ENCODE measurements around the gene FAM151A.

FAM151A gene

DNA sequence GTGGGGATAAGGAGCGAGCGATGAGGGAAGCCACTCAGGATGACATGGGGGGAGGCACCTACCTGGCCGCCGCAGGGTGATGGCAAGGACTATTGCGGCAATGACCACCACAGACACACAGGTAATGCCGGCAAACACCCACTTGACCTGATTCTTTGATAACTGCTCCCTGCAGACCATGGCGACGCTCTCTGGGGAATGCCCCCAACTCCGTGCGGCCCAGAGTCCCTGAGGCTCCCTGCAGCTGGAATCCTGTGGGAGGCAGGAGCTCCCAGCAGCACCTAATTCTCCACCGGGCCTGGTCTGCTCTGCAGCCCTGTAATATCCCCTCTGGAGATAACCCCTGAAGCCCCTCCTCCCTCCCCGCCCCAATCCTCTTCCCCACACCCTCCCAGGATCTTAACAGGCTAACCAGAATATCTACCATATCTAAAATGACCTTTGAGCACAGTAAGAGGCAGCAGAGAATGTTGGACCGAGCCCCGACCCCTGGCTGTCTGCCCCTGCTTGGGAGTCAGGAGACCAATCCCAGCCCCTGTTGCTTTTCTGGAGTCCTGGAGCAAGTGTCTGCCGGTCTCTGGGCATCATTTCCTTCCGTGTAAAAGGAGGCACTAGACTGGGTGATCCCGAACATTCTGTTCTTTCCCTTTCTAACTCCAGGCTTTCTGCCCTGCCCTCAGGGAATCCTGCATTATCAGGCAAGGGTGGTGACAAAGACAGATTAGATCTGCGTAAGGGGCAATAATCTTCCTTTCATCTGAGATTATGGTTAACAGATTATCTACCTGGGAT lies at the start of gene FAM151A:
Gene FAM151A (minus strand): TSS at position 310 of the 792 bp plus-strand sequence. CDS start 130 bp downstream, at position 180.
- DNase-seq = no peak
- in situ Hi-C loops (cut with MboI; ENCODE audit: low pct_unique_long_range_greater_than_20kb, low sequenced_read_pairs) = no loop called here

DNA sequence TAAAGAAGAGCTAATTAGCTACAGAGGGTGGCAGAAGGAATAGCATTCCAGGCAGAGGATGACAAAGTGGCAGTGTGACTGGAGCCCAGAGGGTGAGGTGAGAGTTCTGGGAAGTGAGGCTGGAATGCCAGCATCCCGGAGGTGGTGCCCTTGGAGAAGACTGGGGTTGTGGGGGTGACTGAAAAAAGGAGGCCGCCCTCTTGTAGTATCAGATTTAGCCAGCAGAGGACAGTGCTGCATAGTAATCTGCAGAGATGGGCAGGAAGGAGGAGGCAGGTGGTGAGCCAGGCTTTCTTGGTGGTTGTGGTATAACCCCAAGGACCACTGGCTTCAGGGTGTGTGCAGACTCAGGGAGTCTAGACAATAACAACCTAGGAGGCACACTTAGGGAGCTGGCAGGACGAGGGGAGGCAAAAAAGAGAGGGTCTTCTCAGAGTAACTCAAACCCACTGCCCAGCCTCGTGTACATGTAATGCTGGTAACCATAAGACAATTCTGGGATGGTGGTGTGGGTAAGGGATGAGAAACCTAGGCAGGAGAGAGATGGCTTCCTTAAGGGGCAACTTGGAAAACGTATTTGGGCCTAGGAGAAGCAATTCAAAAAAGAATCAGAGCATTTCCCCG lies 48.8 kb upstream of the FAM151A start:
- peak; percentile 81 for DNase-seq
- in situ Hi-C loops (cut with MboI; ENCODE audit: low pct_unique_long_range_greater_than_20kb, low sequenced_read_pairs) = no loop called here

GRCh38 chr1:54668567-54668966 lies 45.2 kb upstream of the FAM151A start:
- no peak for DNase-seq
- in situ Hi-C loops (cut with MboI; ENCODE audit: low pct_unique_long_range_greater_than_20kb, low sequenced_read_pairs) = no loop called here

DNA sequence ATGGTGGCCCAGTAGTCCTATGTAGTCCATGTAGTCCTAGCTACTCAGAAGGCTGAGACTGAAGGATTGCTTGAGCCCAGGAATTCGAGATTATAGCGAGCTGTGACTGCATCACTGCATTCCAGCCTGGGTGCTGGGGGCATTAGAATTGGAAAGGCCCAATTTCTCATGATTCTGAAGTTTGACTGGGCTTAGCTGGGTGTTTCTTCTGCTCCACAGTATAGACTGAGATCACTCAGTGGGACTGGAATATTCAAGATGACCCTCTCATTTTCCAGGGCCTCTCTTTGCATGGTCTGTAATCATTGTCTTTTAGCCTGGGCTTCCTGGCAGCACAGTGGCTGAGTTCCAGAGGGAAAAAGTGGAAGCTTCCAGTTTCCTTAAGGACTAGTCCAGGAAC lies 44.5 kb upstream of the FAM151A start:
- DNase-seq = no peak
- in situ Hi-C loops (cut with MboI; ENCODE audit: low pct_unique_long_range_greater_than_20kb, low sequenced_read_pairs) = no loop called here

DNA sequence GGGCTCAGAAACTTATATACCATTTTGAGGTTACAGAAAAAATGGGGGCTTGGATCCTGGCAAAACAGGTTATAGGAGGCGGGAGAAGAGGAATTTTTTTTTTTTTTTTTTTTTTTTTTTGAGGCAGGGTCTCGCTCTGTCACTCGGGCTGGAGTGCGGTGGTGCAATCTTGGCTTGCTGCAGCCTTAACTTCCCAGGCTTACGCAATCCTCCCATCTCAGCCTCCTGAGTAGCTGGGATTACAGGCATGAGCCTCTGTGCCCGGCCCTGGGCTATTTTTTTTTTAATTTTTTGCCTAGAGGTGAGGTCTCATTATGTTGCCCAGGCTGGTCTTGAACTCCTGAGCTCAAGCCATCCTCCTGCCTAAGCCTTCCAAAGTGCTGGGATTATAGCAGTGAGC lies 43.0 kb upstream of the FAM151A start:
- DNase-seq = no peak
- in situ Hi-C loops (cut with MboI; ENCODE audit: low pct_unique_long_range_greater_than_20kb, low sequenced_read_pairs) = no loop called here

GRCh38 chr1:54665852-54666251 lies 42.5 kb upstream of the FAM151A start:
- DNase-seq = no peak
- in situ Hi-C loops (cut with MboI; ENCODE audit: low pct_unique_long_range_greater_than_20kb, low sequenced_read_pairs) = no loop called here

DNA sequence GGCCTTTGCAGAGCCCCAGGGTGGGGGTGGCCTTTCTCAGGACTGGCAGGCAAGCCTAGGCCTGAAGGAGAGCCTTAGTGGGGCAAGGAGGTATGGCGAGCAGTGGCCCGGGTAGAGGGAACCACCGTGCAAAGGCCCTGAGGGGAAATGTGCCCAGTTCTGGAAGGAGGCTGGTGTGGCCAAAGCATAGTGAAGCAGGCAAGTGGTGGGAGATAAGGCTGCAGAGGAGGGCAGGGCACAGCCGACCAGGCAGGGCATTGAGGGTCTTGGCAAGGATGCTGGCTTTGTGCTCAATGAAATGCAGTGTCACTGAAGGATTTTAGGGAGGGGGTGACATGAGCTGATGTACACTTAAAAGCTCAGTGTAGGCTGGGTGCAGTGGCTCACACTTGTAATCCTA lies 41.0 kb upstream of the FAM151A start:
- DNase-seq = no peak
- in situ Hi-C loops (cut with MboI; ENCODE audit: low pct_unique_long_range_greater_than_20kb, low sequenced_read_pairs) = no loop called here

DNA sequence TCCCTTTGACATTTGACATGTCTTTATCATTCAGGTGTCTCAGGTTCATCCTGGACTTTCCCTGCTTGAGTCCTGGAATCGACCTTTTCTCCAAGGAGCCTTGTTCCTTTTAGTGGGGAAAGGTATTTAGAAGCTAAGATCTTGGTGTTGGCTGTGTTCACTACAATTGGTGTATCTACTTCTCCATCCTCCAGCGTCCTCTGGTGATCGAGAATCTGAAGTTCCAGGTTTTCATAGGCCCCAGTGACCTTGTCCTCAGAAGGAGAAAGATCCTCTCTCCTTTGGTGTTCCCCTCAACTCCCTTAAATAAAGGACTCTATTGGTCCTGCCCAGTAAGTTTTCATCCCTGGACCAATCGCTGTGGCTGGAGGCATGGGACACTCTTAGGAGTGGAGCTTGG lies 40.4 kb upstream of the FAM151A start:
- in situ Hi-C loops (cut with MboI; ENCODE audit: low pct_unique_long_range_greater_than_20kb, low sequenced_read_pairs) = no loop called here
- no peak for DNase-seq

DNA sequence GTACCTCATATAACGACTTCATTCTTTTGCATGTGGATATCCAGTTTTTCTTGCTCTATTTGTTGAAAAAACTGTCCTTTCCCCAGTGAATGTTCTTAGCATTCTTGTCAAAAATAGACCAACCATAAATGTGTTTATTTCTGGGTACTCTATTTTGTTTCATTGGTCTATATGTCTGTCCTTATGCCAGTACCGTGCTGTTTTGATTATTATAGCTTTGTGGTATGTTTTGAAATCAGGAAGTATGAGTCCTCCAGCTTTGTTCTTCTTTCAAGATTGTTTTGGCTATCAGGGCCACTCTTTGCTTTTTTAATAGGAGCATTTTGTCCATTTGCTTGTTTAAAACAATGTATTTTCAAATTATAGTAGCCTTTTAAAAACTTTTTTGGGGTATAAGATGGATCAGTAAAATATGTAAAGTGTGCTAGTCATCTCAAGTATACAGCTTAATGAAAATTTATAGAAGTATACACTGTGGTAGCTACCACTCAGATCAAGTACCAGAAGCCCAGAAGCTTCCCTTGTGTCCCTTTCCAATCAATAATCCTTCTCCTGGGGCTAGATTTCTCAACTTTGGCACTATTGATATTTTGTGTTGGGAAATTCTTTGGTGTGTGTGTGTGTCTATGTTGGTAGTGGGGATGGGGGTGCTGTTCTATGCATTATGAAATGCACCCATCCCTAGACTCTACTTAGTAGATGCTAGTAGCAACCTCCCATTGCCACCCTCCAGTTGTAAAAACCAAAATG lies 35.0 kb upstream of the FAM151A start:
- in situ Hi-C loops (cut with MboI; ENCODE audit: low pct_unique_long_range_greater_than_20kb, low sequenced_read_pairs) = no loop called here

GRCh38 chr1:54653036-54653435 lies 29.7 kb upstream of the FAM151A start:
- DNase-seq = no peak
- in situ Hi-C loops (cut with MboI; ENCODE audit: low pct_unique_long_range_greater_than_20kb, low sequenced_read_pairs) = no loop called here

More for the DNA sequence above, 35.0 kb upstream of the FAM151A start:
- DNase-seq = no peak

GRCh38 chr1:54652168-54652567 lies 28.8 kb upstream of the FAM151A start:
- peak; percentile 26 for DNase-seq
- in situ Hi-C loops (cut with MboI; ENCODE audit: low pct_unique_long_range_greater_than_20kb, low sequenced_read_pairs) = no loop called here

- no peak for DNase-seq
- in situ Hi-C loops (cut with MboI; ENCODE audit: low pct_unique_long_range_greater_than_20kb, low sequenced_read_pairs) = no loop called here
Measured at GRCh38 chr1:54651608-54652007, 28.3 kb upstream of the FAM151A start.

- DNase-seq = no peak
- in situ Hi-C loops (cut with MboI; ENCODE audit: low pct_unique_long_range_greater_than_20kb, low sequenced_read_pairs) = no loop called here
Measured at GRCh38 chr1:54650417-54650816, 27.1 kb upstream of the FAM151A start.

DNA sequence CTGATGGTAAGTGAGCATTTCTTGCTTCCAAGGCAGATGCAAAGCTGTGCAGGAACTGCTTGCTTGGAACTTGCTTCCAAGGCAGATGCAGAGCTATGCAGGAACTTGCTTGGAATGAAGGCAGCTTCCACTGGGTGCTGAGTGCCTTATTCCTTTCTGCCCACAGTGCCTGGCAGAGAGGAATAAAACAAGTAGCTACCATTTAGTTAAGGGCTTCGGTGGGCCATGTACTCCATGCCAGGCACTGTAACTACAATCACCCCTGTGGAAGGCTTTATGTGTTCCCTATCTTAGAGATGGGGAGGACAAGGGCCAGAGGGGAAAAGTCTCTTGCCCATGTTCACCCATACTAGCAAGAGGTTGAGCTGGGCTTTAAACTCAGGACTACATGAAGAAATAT lies 26.6 kb upstream of the FAM151A start:
- in situ Hi-C loops (cut with MboI; ENCODE audit: low pct_unique_long_range_greater_than_20kb, low sequenced_read_pairs) = no loop called here
- DNase-seq = no peak

DNA sequence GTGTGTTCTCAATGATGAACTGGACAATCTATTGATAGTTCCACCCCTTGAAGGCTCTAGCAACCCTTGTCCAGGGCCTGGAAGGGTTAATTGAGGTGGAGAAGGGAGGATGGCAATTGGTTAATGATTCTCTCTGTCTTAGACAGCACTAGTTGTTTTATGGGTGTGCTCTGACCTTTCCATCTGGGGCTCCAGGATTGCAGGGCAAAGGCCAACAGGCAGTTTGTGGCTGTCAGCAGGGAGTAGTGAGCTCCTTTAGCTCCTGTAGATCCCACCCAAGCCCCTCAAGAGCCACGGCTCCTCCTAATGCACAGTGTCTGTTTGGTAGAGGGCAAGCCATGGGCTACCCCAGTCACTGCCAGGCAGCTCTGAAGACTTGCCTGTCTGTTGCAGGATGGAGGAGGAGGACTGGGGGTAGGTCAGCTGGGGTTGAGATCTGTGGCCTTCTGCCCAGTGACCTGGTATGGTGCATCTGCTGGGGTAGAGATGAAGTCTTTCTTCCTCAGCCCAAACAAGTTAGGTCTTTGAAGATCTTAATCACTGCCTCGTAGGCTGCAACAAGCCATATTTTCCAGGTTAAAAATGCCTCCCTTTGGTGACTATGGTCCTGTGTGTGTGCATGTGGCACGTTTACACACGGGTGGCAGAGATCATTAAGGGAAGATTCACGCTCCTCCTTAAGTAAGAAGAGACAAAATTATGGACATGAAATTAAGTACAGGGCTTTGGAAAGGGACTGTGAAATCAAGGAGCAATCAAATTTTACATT lies 26.0 kb upstream of the FAM151A start:
- DNase-seq = no peak
- in situ Hi-C loops (cut with MboI; ENCODE audit: low pct_unique_long_range_greater_than_20kb, low sequenced_read_pairs) = no loop called here

DNA sequence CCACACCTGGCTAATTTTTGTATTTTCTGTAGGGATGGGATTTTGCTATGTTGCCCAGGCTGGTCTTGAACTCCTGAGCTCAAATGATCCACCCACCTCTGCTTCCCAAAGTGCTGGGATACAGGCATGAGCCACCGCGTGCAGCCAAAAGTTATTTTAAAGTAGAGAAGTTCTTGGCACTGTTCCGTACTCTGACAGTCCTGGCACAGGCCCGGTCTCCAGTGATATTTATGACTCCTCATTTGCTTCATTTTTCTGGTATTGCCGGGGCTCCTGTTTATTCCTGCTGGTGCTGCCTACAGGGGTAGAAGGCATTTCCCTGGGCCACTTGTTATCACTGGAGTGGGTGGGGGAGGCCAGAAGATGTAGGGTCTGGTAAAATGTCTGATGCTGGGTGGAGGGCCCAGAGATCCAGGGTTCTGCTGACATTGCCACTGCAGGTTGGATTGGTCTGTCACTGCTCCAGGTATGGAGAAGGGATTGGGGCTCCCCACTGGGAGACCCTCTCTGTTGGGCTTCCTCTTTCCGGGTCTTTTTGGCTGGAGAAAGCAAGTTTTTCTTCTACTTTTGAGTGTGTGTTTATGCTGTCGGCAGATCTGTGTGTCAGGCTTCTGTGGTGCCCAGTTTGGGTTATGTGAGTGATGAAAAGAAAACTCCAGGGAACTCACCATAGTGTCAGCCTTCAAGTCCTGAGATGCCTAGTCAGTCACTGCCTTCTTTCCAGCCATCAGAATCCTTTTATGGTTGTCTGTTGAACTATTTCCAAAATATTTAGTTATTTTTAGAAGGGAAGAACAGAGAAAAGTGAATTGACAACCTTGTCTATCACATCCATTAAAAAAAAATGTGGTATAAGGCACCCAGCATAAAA lies 22.7 kb upstream of the FAM151A start:
- DNase-seq = no peak
- in situ Hi-C loops (cut with MboI; ENCODE audit: low pct_unique_long_range_greater_than_20kb, low sequenced_read_pairs) = no loop called here

GRCh38 chr1:54643736-54644135 lies 20.4 kb upstream of the FAM151A start:
- in situ Hi-C loops (cut with MboI; ENCODE audit: low pct_unique_long_range_greater_than_20kb, low sequenced_read_pairs) = no loop called here
- DNase-seq = no peak

Measured in KBM-7 (cell line).